B cell (primary cell): ENCODE data around the gene SEMA4C. TPM values are rescaled to one million over a fixed set of nuclear protein-coding genes. Genes with fewer than 3 reads are reported as not detected.

Experiments used
- ATAC-seq: fragments of 200-7000 bp; cut with Tn5 transposase; one replicate; pipeline ENCODE4 v1.10.0; 2021; ENCODE audit warnings: low read depth, mild to moderate bottlenecking, moderate number of reproducible peaks, moderate library complexity
- CTCF ChIA-PET: fragments of 350-600 bp; sonication (Branson Sonifier 250); formaldehyde crosslinking; loops from one replicate; lab custom pipeline; 2021; ENCODE audit warnings: antibody characterized with exemption, inconsistent platforms; lab: Charles Lee
- POLR2A ChIA-PET: fragments of 350-600 bp; sonication (Branson Sonifier 250); formaldehyde crosslinking; loops from one replicate; lab custom pipeline; 2021; ENCODE audit warnings: antibody characterized with exemption; lab: Charles Lee
- DNase-seq: peaks from one replicate; pipeline ENCODE4 v3.0.0; 2013
- H2AFZ ChIP-seq: 2 replicates; pipeline ENCODE4 v1.6.1; 2012; ENCODE audit warnings: mild to moderate bottlenecking, low read depth, low read length; ENCODE audit not compliant: insufficient read depth, poor library complexity, severe bottlenecking
- H3K27ac ChIP-seq, 2 donors: 1 replicate in 1 of 2; 2 replicates in 1 of 2; pipeline ENCODE4 v1.5.1; 2012 to 2013; ENCODE audit warnings: low read length in 2 of 2, mild to moderate bottlenecking in 2 of 2, moderate library complexity in 1 of 2
- H3K27me3 ChIP-seq, 4 experiments: fragments of 200-600 bp in 1 of 4; sonication (generic) in 1 of 4; replicated peaks in 1 of 4; 1 replicate in 2 of 4; 2 replicates in 2 of 4; pipeline versions ENCODE4 v1.6.1 to v1.7.0; 2013 to 2016; ENCODE audit warnings: low read length in 3 of 4, mild to moderate bottlenecking in 2 of 4, mixed read lengths in 1 of 4, moderate library complexity in 1 of 4; ENCODE audit not compliant: insufficient read depth in 4 of 4, control insufficient read depth in 3 of 4; ENCODE audit errors: control extremely low read depth in 1 of 4
- H3K36me3 ChIP-seq, 2 experiments: replicated peaks in 1 of 2; 1 replicate in 1 of 2; 2 replicates in 1 of 2; pipeline versions ENCODE4 v1.6.1 to v1.7.1; 2013; ENCODE audit warnings: low read length in 1 of 2; ENCODE audit not compliant: insufficient read depth in 2 of 2, control insufficient read depth in 1 of 2; ENCODE audit errors: control extremely low read depth in 1 of 2, extremely low read depth in 1 of 2
- H3K4me1 ChIP-seq, 2 donors: fragments of 200-600 bp in 1 of 2; sonication (generic) in 1 of 2; 1 replicate in 1 of 2; 2 replicates in 1 of 2; pipeline versions ENCODE4 v1.5.1 to v1.6.1; 2013 to 2017; ENCODE audit warnings: low read length in 2 of 2; ENCODE audit not compliant: control insufficient read depth in 2 of 2, insufficient read depth in 2 of 2
- H3K4me2 ChIP-seq: replicated peaks from 2 replicates; pipeline ENCODE3; 2012; ENCODE audit warnings: mild to moderate bottlenecking, low read depth, low read length; ENCODE audit not compliant: poor library complexity, severe bottlenecking
- H3K4me3 ChIP-seq, 5 experiments: fragments of 200-600 bp in 1 of 5; sonication (generic) in 1 of 5; 1 replicate in 3 of 5; 2 replicates in 2 of 5; pipeline versions ENCODE4 v1.5.1 to v1.7.0; 2011 to 2016; ENCODE audit warnings: low read length in 4 of 5, mild to moderate bottlenecking in 4 of 5, low read depth in 2 of 5, control low read depth in 1 of 5, moderate library complexity in 1 of 5; ENCODE audit not compliant: insufficient read depth in 1 of 5; ENCODE audit errors: control extremely low read depth in 1 of 5, extremely low read depth in 1 of 5
- H3K79me2 ChIP-seq: fragments of 200-600 bp; sonication (generic); one replicate; pipeline ENCODE4 v1.6.0; 2016; ENCODE audit warnings: low read length; ENCODE audit not compliant: control insufficient read depth, insufficient read depth
- H3K9ac ChIP-seq: fragments of 200-600 bp; sonication (generic); 2 replicates; pipeline ENCODE4 v1.6.1; 2017; ENCODE audit warnings: mild to moderate bottlenecking, low read length, moderate library complexity
- H3K9me3 ChIP-seq, 3 donors: one replicate each; pipeline versions ENCODE4 v1.6.1 to v1.7.1; 2013; ENCODE audit warnings: low read length in 2 of 3; ENCODE audit not compliant: control insufficient read depth in 2 of 3, insufficient read depth in 1 of 3; ENCODE audit errors: control extremely low read depth in 1 of 3
- H4K20me1 ChIP-seq: 2 replicates; pipeline ENCODE4 v1.6.0; 2012; ENCODE audit warnings: mild to moderate bottlenecking, low read length; ENCODE audit not compliant: insufficient read depth, control insufficient read depth, poor library complexity, severe bottlenecking
- H3K27ac Mint-ChIP-seq: one replicate; pipeline ENCODE4 v1.8.0; 2021; ENCODE audit warnings: mixed read lengths
- H3K27me3 Mint-ChIP-seq: one replicate; pipeline ENCODE4 v1.8.0; 2021; ENCODE audit warnings: mixed read lengths
- H3K4me1 Mint-ChIP-seq: one replicate; pipeline ENCODE4 v1.8.0; 2021; ENCODE audit warnings: mixed read lengths
- H3K4me3 Mint-ChIP-seq: one replicate; pipeline ENCODE4 v1.8.0; 2021; ENCODE audit warnings: mixed read lengths
- H3K9me3 Mint-ChIP-seq: one replicate; pipeline ENCODE4 v1.8.0; 2022; ENCODE audit warnings: mixed read lengths; ENCODE audit not compliant: insufficient read depth
- EZH2 ChIP-seq: IDR thresholded peaks from 2 replicates; pipeline ENCODE4 v1.6.1; 2012; ENCODE audit warnings: borderline replicate concordance, low read depth, mild to moderate bottlenecking, moderate library complexity, low read length; ENCODE audit not compliant: insufficient read depth, poor library complexity, severe bottlenecking
- WGBS: methylation state at CpG from one replicate; pipeline ENCODE4 v1.1.5; 2013; ENCODE audit warnings: missing lambda C conversion rate; ENCODE audit not compliant: insufficient coverage; 5-methylcytosine and 5-hydroxymethylcytosine counted together
- intact Hi-C: fragments of 100-400 bp; cut with micrococcal nuclease; formaldehyde crosslinking; loops from one replicate; pipeline ENCODE4 v1.10.0; 2022
- polyA plus RNA-seq: library from polyadenylated mRNA; depleted of rRNA; stranded (reverse); fragments of >200 nt; gene quantifications from 2 replicates; pipeline ENCODE4 v1.2.3, GENCODE V29; 2012
- total RNA-seq, 2 donors: library from RNA; stranded (reverse); fragments of 120-200 nt in 1 of 2; gene quantifications; 1 replicate in 1 of 2; 2 replicates in 1 of 2; pipeline versions ENCODE4 v1.2.3 to v1.2.4, GENCODE V29; 2013 to 2022
- TF ChIP-seq, protein P1 (sequence below): fragments of 200-600 bp; IDR thresholded peaks from one replicate; pipeline ENCODE4 v1.8.0; 2022; ENCODE audit warnings: antibody characterized with exemption, mild to moderate bottlenecking

The SEMA4C gene
- total and polyA plus RNA-seq, 2 donors (not counting 1 experiment from before 2014, with no cell fraction given) = 0.28 to 0.94 TPM

DNA sequence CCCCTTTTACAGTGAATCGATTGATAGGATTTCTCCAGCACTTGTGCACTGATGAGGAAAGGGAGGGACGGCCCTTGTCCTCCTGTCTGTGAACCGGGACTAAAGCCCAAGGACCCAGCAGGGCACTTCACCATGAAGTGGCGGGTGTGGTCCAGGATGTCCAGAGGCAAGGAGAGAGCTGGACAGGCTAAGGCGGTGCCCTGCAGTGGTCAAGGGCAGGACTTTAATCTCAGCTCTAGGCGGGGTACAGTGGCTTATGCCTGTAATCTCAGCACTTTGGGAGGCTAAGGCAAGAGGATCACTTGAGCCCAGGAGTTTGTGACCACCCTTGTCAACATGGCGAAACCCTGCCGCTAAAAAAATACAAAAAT lies 28.2 kb upstream of the SEMA4C start:
- Mint-ChIP-seq H3K4me1 (no peaks in the 10 kb centered on the region), H3K27ac (no peak overlapping the region)
- CTCF ChIA-PET = no interaction called here

GRCh38 chr2:96897491-96898134 lies 27.7 kb upstream of the SEMA4C start:
- intact Hi-C loops = no loop called here
- Histone ChIP-seq H3K9me3 (no peaks in the 10 kb centered on the region), H3K9ac (no peak overlapping the region), H3K4me2 (no peak overlapping the region), H2AFZ (no peak overlapping the region), H3K4me1 (no peaks in the 10 kb centered on the region), H3K36me3 (no peaks in the 10 kb centered on the region), H3K27me3 (no peaks in the 10 kb centered on the region), H3K4me3 (no peak overlapping the region), H3K27ac (no peak overlapping the region), H4K20me1 (no peaks in the 10 kb centered on the region), H3K79me2 (no peaks in the 10 kb centered on the region)
- CTCF ChIA-PET = no interaction called here
- TF ChIP-seq, protein P1, sequence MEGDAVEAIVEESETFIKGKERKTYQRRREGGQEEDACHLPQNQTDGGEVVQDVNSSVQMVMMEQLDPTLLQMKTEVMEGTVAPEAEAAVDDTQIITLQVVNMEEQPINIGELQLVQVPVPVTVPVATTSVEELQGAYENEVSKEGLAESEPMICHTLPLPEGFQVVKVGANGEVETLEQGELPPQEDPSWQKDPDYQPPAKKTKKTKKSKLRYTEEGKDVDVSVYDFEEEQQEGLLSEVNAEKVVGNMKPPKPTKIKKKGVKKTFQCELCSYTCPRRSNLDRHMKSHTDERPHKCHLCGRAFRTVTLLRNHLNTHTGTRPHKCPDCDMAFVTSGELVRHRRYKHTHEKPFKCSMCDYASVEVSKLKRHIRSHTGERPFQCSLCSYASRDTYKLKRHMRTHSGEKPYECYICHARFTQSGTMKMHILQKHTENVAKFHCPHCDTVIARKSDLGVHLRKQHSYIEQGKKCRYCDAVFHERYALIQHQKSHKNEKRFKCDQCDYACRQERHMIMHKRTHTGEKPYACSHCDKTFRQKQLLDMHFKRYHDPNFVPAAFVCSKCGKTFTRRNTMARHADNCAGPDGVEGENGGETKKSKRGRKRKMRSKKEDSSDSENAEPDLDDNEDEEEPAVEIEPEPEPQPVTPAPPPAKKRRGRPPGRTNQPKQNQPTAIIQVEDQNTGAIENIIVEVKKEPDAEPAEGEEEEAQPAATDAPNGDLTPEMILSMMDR = no peak
- TF ChIP-seq EZH2 = no peak
- Mint-ChIP-seq H3K27ac (no peak overlapping the region), H3K4me3 (no peak overlapping the region), H3K9me3 (no peaks in the 10 kb centered on the region), H3K27me3 (peaks cover 3% of the 10 kb centered on the region), H3K4me1 (no peaks in the 10 kb centered on the region)
- POLR2A ChIA-PET = no interaction called here
- WGBS = 92% methylated on average over 10 of the region's 11 CpGs
- no peak for DNase-seq
- ATAC-seq = no peak

More for the DNA sequence above, 28.2 kb upstream of the SEMA4C start:
- Mint-ChIP-seq H3K27me3 (peaks cover 3% of the 10 kb centered on the region), H3K4me3 (no peak overlapping the region), H3K9me3 (no peaks in the 10 kb centered on the region)
- intact Hi-C loops = no loop called here
- no peak overlapping the region for H2AFZ ChIP-seq
- DNase-seq = no peak
- H3K9me3 ChIP-seq = no peaks in the 10 kb centered on the region
- H3K79me2 ChIP-seq = no peaks in the 10 kb centered on the region
- no peak for ATAC-seq
- H3K27me3 ChIP-seq = no peaks in the 10 kb centered on the region
- H4K20me1 ChIP-seq = no peaks in the 10 kb centered on the region
- POLR2A ChIA-PET = interaction anchor here (0.5 kb wide), 1 partner anchor 17 kb away, joined by 4 read pairs; no protein-coding TSS in a partner anchor
- H3K4me2 ChIP-seq = no peak overlapping the region
- H3K4me3 ChIP-seq = no peak overlapping the region
- TF ChIP-seq, protein P1 = no peak
- TF ChIP-seq EZH2 = no peak
- no peak overlapping the region for H3K27ac ChIP-seq
- no peaks in the 10 kb centered on the region for H3K4me1 ChIP-seq
- no peak overlapping the region for H3K9ac ChIP-seq
- H3K36me3 ChIP-seq = no peaks in the 10 kb centered on the region
- WGBS = 98% methylated on average over 8 of the region's 8 CpGs
